Peyer's patch (tissue), 4 donors: ENCODE data around the gene OBI1. TPM values are rescaled to one million over a fixed set of nuclear protein-coding genes. Genes with fewer than 3 reads are reported as not detected.

Experiments
- DNase-seq, 3 donors: peaks; one replicate each; pipeline ENCODE4 v3.0.0-alpha.2; 2017 to 2019
- H3K27ac ChIP-seq, 4 donors: fragments of 200-600 bp; sonication (generic); one replicate each; pipeline ENCODE4 v1.5.1; 2016 to 2019
- H3K27me3 ChIP-seq, 2 donors: fragments of 200-600 bp; sonication (generic); one replicate each; pipeline ENCODE4 v1.5.1; 2019
- H3K36me3 ChIP-seq, 3 donors: fragments of 200-600 bp; sonication (generic); one replicate each; pipeline ENCODE4 v1.5.1; 2016 to 2019
- H3K4me1 ChIP-seq, 4 donors: fragments of 200-600 bp; sonication (generic); one replicate each; pipeline ENCODE4 v1.5.1; 2016 to 2019
- H3K4me3 ChIP-seq, 4 donors: fragments of 200-600 bp; sonication (generic); 1 replicate in 3 of 4; 2 replicates in 1 of 4; pipeline ENCODE4 v1.5.1; 2016 to 2019; ENCODE audit warnings: mild to moderate bottlenecking in 1 of 4
- H3K9me3 ChIP-seq, 4 donors: fragments of 200-600 bp; sonication (generic); one replicate each; pipeline ENCODE4 v1.5.1; 2016 to 2019; ENCODE audit warnings: mild to moderate bottlenecking in 1 of 4
- CTCF ChIP-seq, 6 experiments: fragments of 450-650 bp in 4 of 6; fragments of 200-600 bp in 2 of 6; sonication (generic) in 1 of 6; IDR thresholded peaks; one replicate each; pipeline ENCODE4 v1.5.1; 2017 to 2019; ENCODE audit warnings: antibody characterized with exemption in 6 of 6, mild to moderate bottlenecking in 3 of 6, moderate library complexity in 1 of 6
- POLR2A ChIP-seq, 2 donors: fragments of 450-650 bp; IDR thresholded peaks; one replicate each; pipeline ENCODE4 v1.5.1; 2017; ENCODE audit warnings: antibody characterized with exemption in 2 of 2, mild to moderate bottlenecking in 2 of 2, moderate library complexity in 2 of 2
- total RNA-seq, 4 donors: library from RNA; depleted of rRNA; stranded (reverse); fragments of >200 nt; gene quantifications; one replicate each; pipeline ENCODE4 v1.1.0, GENCODE V29; 2016

Gene OBI1
- total RNA-seq: 10 to 100 TPM in 1 of 4 donors, 1 to 10 TPM in 3; 4.4 to 13.2 (median 7.9) TPM

- H3K27ac ChIP-seq: peak within 1 kb of the TSS; percentile 48 to 80 (median 76)
These were observed at the start of gene OBI1 for GRCh38 chr13:78658630-78659449. Gene OBI1, minus strand, starts transcription at chr13:78659155. Its CDS starts 35 bp downstream, at chr13:78659120.

GRCh38 chr13:78701383-78701782 is 42.4 kb upstream of the OBI1 start:
- TF ChIP-seq CTCF (IDR thresholded peaks at IDR 0.05) (no peak), POLR2A (IDR thresholded peaks at IDR 0.05) (no peak)
- Histone ChIP-seq H3K27ac (no peak overlapping the region), H3K4me3 (no peak overlapping the region), H3K9me3 (no peaks in the 10 kb centered on the region), H3K4me1 (no peaks in the 10 kb centered on the region), H3K36me3 (no peaks in the 10 kb centered on the region), H3K27me3 (no peaks in the 10 kb centered on the region)
- no peak for DNase-seq

More at GRCh38 chr13:78658630-78659449, at the start of gene OBI1:
- Histone ChIP-seq H3K4me1 (peaks cover 0 to 15% (median 6%) of the 10 kb centered on the region in 4 donors), H3K36me3 (no peaks in the 10 kb centered on the region), H3K9me3 (no peaks in the 10 kb centered on the region), H3K4me3 (peak within 1 kb of the TSS; percentile 67 to 98 (median 90)), H3K27me3 (no peaks in the 10 kb centered on the region)
- peak; percentile 24 to 62 for TF ChIP-seq POLR2A (IDR thresholded peaks at IDR 0.05)
- TF ChIP-seq CTCF (IDR thresholded peaks at IDR 0.05): no peak
- peak; percentile 91 to 97 (median 91) for DNase-seq

GRCh38 chr13:78700121-78700910 is 41.4 kb upstream of the OBI1 start:
- TF ChIP-seq CTCF (IDR thresholded peaks at IDR 0.05) (no peak), POLR2A (IDR thresholded peaks at IDR 0.05) (no peak)
- Histone ChIP-seq H3K27ac (no peak overlapping the region), H3K4me3 (no peak overlapping the region), H3K36me3 (no peaks in the 10 kb centered on the region), H3K27me3 (no peaks in the 10 kb centered on the region), H3K4me1 (no peaks in the 10 kb centered on the region), H3K9me3 (no peaks in the 10 kb centered on the region)
- DNase-seq: no peak

- H3K9me3 ChIP-seq: no peaks in the 10 kb centered on the region
- no peaks in the 10 kb centered on the region for H3K27me3 ChIP-seq
- DNase-seq: no peak
- H3K27ac ChIP-seq: no peak overlapping the region
- H3K4me3 ChIP-seq: no peak overlapping the region
- TF ChIP-seq CTCF (IDR thresholded peaks at IDR 0.05) (peak in 2 of 6 experiments; percentile 10 to 14), POLR2A (IDR thresholded peaks at IDR 0.05) (no peak)
- no peaks in the 10 kb centered on the region for H3K36me3 ChIP-seq
- no peaks in the 10 kb centered on the region for H3K4me1 ChIP-seq
These were observed 30.1 kb upstream of the OBI1 start for GRCh38 chr13:78689011-78689410.

GRCh38 chr13:78686461-78686860 is 27.5 kb upstream of the OBI1 start:
- Histone ChIP-seq H3K36me3 (no peaks in the 10 kb centered on the region), H3K4me3 (no peak overlapping the region), H3K27ac (no peak overlapping the region), H3K9me3 (no peaks in the 10 kb centered on the region), H3K27me3 (no peaks in the 10 kb centered on the region), H3K4me1 (no peaks in the 10 kb centered on the region)
- DNase-seq: no peak
- no peak for TF ChIP-seq POLR2A (IDR thresholded peaks at IDR 0.05)
- TF ChIP-seq CTCF (IDR thresholded peaks at IDR 0.05): no peak
